Panc1 (cell line): ENCODE results near the gene GOLGA1. TPM values are rescaled to one million over a fixed set of nuclear protein-coding genes. Genes with fewer than 3 reads are reported as not detected.

Experiments
- ATAC-seq: fragments of 200-7000 bp; cut with Tn5 transposase; 2 replicates; pipeline ENCODE4 v1.9.1; 2020; ENCODE audit warnings: mild to moderate bottlenecking, moderate library complexity
- BruUV-seq: library from RNA; stranded (reverse); fragments of 400-500 nt; replicated peaks from 2 replicates; lab custom pipeline; 2021; lab: Mats Ljungman, UMichigan
- CTCF ChIA-PET: fragments of 300-600 bp; sonication (Branson Sonifier 250); formaldehyde crosslinking; loops from one replicate; lab custom pipeline; 2022; ENCODE audit warnings: antibody characterized with exemption; lab: Charles Lee
- POLR2A ChIA-PET: fragments of 300-600 bp; sonication (Branson Sonifier 250); formaldehyde crosslinking; loops from one replicate; lab custom pipeline; 2022; ENCODE audit warnings: antibody characterized with exemption; lab: Charles Lee
- DNase-seq: peaks from one replicate; pipeline ENCODE4 v3.0.0-alpha.2; 2010; ENCODE audit warnings: low read depth, low spot score
- H3K27ac ChIP-seq: 2 replicates; pipeline ENCODE4 v1.5.1; 2011; ENCODE audit warnings: mild to moderate bottlenecking, low read length, inconsistent platforms
- H3K27me3 ChIP-seq: fragments of 200-500 bp; sonication (Bioruptor generic); 2 replicates; pipeline ENCODE4 v1.6.0; 2014; ENCODE audit warnings: low read length, inconsistent platforms; ENCODE audit not compliant: control insufficient read depth, insufficient read depth
- H3K36me3 ChIP-seq: fragments of 200-500 bp; sonication (Bioruptor generic); 2 replicates; pipeline ENCODE4 v1.5.1; 2014; ENCODE audit warnings: inconsistent platforms, mild to moderate bottlenecking, low read length, moderate library complexity; ENCODE audit not compliant: control insufficient read depth, insufficient read depth
- H3K4me1 ChIP-seq: 2 replicates; pipeline ENCODE4 v1.5.1; 2011; ENCODE audit warnings: inconsistent platforms, mild to moderate bottlenecking, low read length, moderate library complexity; ENCODE audit not compliant: control insufficient read depth, insufficient read depth
- H3K4me3 ChIP-seq, 2 experiments: 2 replicates each; pipeline ENCODE4 v1.5.1; 2011 to 2012; ENCODE audit warnings: low read depth in 2 of 2, low read length in 2 of 2, mild to moderate bottlenecking in 2 of 2, inconsistent platforms in 1 of 2, moderate library complexity in 1 of 2
- H3K9me3 ChIP-seq: fragments of 200-500 bp; sonication (Bioruptor generic); 2 replicates; pipeline ENCODE4 v1.5.1; 2014; ENCODE audit warnings: low read depth, mild to moderate bottlenecking, inconsistent platforms, low read length, moderate library complexity; ENCODE audit not compliant: control insufficient read depth, insufficient read depth
- CTCF ChIP-seq: fragments of 450-650 bp; IDR thresholded peaks from 2 replicates; pipeline ENCODE4 v1.5.1; 2017; ENCODE audit warnings: mild to moderate bottlenecking
- POLR2AphosphoS5 ChIP-seq: IDR thresholded peaks from 2 replicates; pipeline ENCODE4 v1.6.1; 2012; ENCODE audit warnings: mild to moderate bottlenecking, low read depth, low read length, moderate library complexity
- SIN3A ChIP-seq: IDR thresholded peaks from 2 replicates; pipeline ENCODE4 v1.6.1; 2012; ENCODE audit warnings: low read depth, mild to moderate bottlenecking, low read length, moderate library complexity, borderline replicate concordance; ENCODE audit not compliant: insufficient read depth
- TCF7L2 ChIP-seq: IDR thresholded peaks from 2 replicates; pipeline ENCODE4 v1.6.1; 2011; ENCODE audit warnings: mild to moderate bottlenecking, low read depth, low read length, inconsistent platforms
- in situ Hi-C: cut with HindIII; loops from 2 replicates; pipeline ENCODE4 v1.10.0; 2016; ENCODE audit warnings: low sequenced_read_pairs, low pct_unique_long_range_greater_than_20kb
- intact Hi-C: fragments of 100-400 bp; cut with micrococcal nuclease; formaldehyde crosslinking; loops from one replicate; pipeline ENCODE4 v1.10.0; 2022; ENCODE audit not compliant: unreplicated experiment
- total RNA-seq: library from RNA; stranded (reverse); gene quantifications from one replicate; pipeline ENCODE4 v1.2.1, GENCODE V29; 2021; ENCODE audit not compliant: unreplicated experiment
- TF ChIP-seq, protein P1 (sequence below), 2 experiments: IDR thresholded peaks; 2 replicates each; pipeline ENCODE4 v1.6.1; 2011 to 2012; ENCODE audit warnings: low read depth in 2 of 2, control low read depth in 1 of 2, low read length in 1 of 2, mild to moderate bottlenecking in 1 of 2, moderate library complexity in 1 of 2; ENCODE audit not compliant: insufficient read depth in 1 of 2

GOLGA1 gene
- total RNA-seq, 1 experiment from 2014 or later: 15.5 TPM

- in situ Hi-C loops: no loop called here
- Histone ChIP-seq H3K36me3 (peaks cover 3% of the 10 kb centered on the region; the same call in 1 of the 2 replicates), H3K27ac (no peak overlapping the region), H3K4me1 (peaks cover 19% of the 10 kb centered on the region), H3K4me3 (no peak overlapping the region), H3K9me3 (no peaks in the 10 kb centered on the region), H3K27me3 (no peaks in the 10 kb centered on the region)
- DNase-seq: no peak
- TF ChIP-seq, protein P1, sequence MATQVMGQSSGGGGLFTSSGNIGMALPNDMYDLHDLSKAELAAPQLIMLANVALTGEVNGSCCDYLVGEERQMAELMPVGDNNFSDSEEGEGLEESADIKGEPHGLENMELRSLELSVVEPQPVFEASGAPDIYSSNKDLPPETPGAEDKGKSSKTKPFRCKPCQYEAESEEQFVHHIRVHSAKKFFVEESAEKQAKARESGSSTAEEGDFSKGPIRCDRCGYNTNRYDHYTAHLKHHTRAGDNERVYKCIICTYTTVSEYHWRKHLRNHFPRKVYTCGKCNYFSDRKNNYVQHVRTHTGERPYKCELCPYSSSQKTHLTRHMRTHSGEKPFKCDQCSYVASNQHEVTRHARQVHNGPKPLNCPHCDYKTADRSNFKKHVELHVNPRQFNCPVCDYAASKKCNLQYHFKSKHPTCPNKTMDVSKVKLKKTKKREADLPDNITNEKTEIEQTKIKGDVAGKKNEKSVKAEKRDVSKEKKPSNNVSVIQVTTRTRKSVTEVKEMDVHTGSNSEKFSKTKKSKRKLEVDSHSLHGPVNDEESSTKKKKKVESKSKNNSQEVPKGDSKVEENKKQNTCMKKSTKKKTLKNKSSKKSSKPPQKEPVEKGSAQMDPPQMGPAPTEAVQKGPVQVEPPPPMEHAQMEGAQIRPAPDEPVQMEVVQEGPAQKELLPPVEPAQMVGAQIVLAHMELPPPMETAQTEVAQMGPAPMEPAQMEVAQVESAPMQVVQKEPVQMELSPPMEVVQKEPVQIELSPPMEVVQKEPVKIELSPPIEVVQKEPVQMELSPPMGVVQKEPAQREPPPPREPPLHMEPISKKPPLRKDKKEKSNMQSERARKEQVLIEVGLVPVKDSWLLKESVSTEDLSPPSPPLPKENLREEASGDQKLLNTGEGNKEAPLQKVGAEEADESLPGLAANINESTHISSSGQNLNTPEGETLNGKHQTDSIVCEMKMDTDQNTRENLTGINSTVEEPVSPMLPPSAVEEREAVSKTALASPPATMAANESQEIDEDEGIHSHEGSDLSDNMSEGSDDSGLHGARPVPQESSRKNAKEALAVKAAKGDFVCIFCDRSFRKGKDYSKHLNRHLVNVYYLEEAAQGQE (IDR thresholded peaks at IDR 0.05; ENCODE audit: insufficient read depth in 1 of 2, low read depth in 2 of 2, low read length in 1 of 2): no peak
- TF ChIP-seq POLR2AphosphoS5: no peak
- TF ChIP-seq CTCF: no peak
- no peak for TF ChIP-seq SIN3A
- intact Hi-C loops: no loop called here
- BruUV-seq: no TSS peak
- ATAC-seq: no peak
- ChIA-PET CTCF (no interaction called here), POLR2A (no interaction called here)
Measured at GRCh38 chr9:124875501-124875900, 65.4 kb downstream of the GOLGA1 start.

DNA sequence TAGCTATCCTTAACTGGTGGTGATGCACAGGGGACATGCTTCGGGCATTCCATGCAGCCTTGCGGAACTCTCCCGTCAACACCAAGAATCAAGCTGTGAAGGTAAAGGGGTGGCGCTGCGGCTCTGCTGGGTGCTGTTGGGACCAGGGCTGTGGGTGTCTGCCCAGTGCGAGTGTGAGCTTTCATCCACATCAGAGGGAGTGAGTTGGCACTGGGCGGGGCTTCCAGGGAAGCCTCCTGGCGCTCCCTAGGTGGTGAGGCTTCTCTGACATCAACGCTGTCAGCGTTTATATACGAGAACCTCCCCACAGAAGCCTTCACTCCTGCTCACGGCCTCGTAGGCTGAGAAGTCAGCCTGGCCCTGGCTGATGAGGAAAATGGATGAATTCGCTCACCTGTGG, 67.2 kb downstream of the GOLGA1 start:
- POLR2A ChIA-PET: no interaction called here
- in situ Hi-C loops: no loop called here
- Histone ChIP-seq H3K27me3 (no peaks in the 10 kb centered on the region), H3K9me3 (no peaks in the 10 kb centered on the region), H3K4me1 (peaks cover 20% of the 10 kb centered on the region), H3K36me3 (peaks cover 7% of the 10 kb centered on the region), H3K27ac (no peak overlapping the region), H3K4me3 (no peak overlapping the region)
- intact Hi-C loops: no loop called here
- TF ChIP-seq CTCF (no peak), TCF7L2 (no peak), POLR2AphosphoS5 (no peak), SIN3A (no peak)
- TF ChIP-seq, protein P1 (IDR thresholded peaks at IDR 0.05; ENCODE audit: insufficient read depth in 1 of 2, low read depth in 2 of 2, low read length in 1 of 2): no peak
- BruUV-seq: no TSS peak
- CTCF ChIA-PET: no interaction called here
- ATAC-seq: no peak
- DNase-seq: no peak
